HepG2 (cell line): ENCODE data around the gene UTF1. TPM values are rescaled to one million over a fixed set of nuclear protein-coding genes. Genes with fewer than 3 reads are reported as not detected.

ENCODE experiments used
- ATAC-seq: fragments of 200-7000 bp; cut with Tn5 transposase; 3 replicates; pipeline ENCODE4 v1.9.1; 2020; ENCODE audit warnings: mild to moderate bottlenecking, moderate library complexity
- BruUV-seq: library from RNA; stranded (reverse); fragments of 400-500 nt; replicated peaks from 2 replicates; lab custom pipeline; 2021; lab: Mats Ljungman, UMichigan
- CTCF ChIA-PET: fragments of 300-600 bp; formaldehyde crosslinking; extraction: SDS; loops from one replicate; lab custom pipeline; 2021; ENCODE audit warnings: low total read pairs, inconsistent platforms, low intra/inter-chr PET ratio; lab: Yijun Ruan, JAX
- POLR2A ChIA-PET: fragments of 350-600 bp; sonication (Branson Sonifier 250); formaldehyde crosslinking; loops from one replicate; lab custom pipeline; 2020; ENCODE audit warnings: antibody characterized with exemption, inconsistent platforms; lab: Yijun Ruan, JAX
- DNase-seq: peaks from one replicate; pipeline ENCODE4 v3.0.0-alpha.2; 2015; ENCODE audit warnings: low spot score
- FAIRE-seq: peaks from 3 replicates; lab custom pipeline; 2011; peaks lifted over from hg19 to GRCh38; lab: Jason Lieb, UNC
- H2AFZ ChIP-seq: one replicate; pipeline ENCODE4 v1.6.1; 2011; ENCODE audit warnings: low read length, inconsistent platforms
- H3K27ac ChIP-seq: fragments of 300-600 bp; 3 replicates; pipeline ENCODE4 v1.8.0; 2011; ENCODE audit warnings: mixed run types, mild to moderate bottlenecking, mixed read lengths, low read length, inconsistent platforms; ENCODE audit not compliant: insufficient read depth; ENCODE audit errors: extremely low read length
- H3K27me3 ChIP-seq, 2 experiments: fragments of 200-600 bp in 1 of 2; 2 replicates in 1 of 2; 3 replicates in 1 of 2; pipeline versions ENCODE4 v1.6.0 to v1.8.0; 2011; ENCODE audit warnings: low read length in 2 of 2, mild to moderate bottlenecking in 2 of 2, moderate library complexity in 2 of 2, inconsistent platforms in 1 of 2; ENCODE audit not compliant: insufficient read depth in 2 of 2, control insufficient read depth in 1 of 2
- H3K36me3 ChIP-seq, 2 experiments: fragments of 200-600 bp in 1 of 2; replicated peaks in 1 of 2; 2 replicates in 1 of 2; 3 replicates in 1 of 2; pipeline versions ENCODE4 v1.5.1 to v1.8.0; 2011; ENCODE audit warnings: low read length in 2 of 2, inconsistent platforms in 1 of 2; ENCODE audit not compliant: insufficient read depth in 2 of 2, control insufficient read depth in 1 of 2
- H3K4me1 ChIP-seq: 2 replicates; pipeline ENCODE4 v1.5.1; 2012; ENCODE audit warnings: low read length, inconsistent platforms; ENCODE audit not compliant: insufficient read depth
- H3K4me2 ChIP-seq: 2 replicates; pipeline ENCODE4 v1.6.0; 2011; ENCODE audit warnings: low read depth, low read length, inconsistent platforms
- H3K4me3 ChIP-seq, 3 experiments: fragments of 200-600 bp in 1 of 3; sonication (generic), shearing (Covaris generic) in 1 of 3; replicated peaks in 1 of 3; 2 replicates each; pipeline ENCODE4 v1.5.1; 2011 to 2016; ENCODE audit warnings: low read length in 3 of 3, inconsistent platforms in 2 of 3, low read depth in 2 of 3, mild to moderate bottlenecking in 2 of 3, control low read depth in 1 of 3, mixed read lengths in 1 of 3; ENCODE audit not compliant: insufficient read depth in 1 of 3
- H3K79me2 ChIP-seq: one replicate; pipeline ENCODE4 v1.6.1; 2011; ENCODE audit warnings: low read length, inconsistent platforms; ENCODE audit not compliant: insufficient read depth
- H3K9ac ChIP-seq: 2 replicates; pipeline ENCODE4 v1.6.0; 2011; ENCODE audit warnings: mild to moderate bottlenecking, low read depth, low read length, inconsistent platforms; ENCODE audit not compliant: insufficient read depth
- H3K9me3 ChIP-seq: 2 replicates; pipeline ENCODE4 v1.5.1; 2012; ENCODE audit warnings: mild to moderate bottlenecking, low read length
- H4K20me1 ChIP-seq: 2 replicates; pipeline ENCODE4 v1.6.0; 2011; ENCODE audit warnings: inconsistent platforms, mild to moderate bottlenecking, low read length, moderate library complexity; ENCODE audit not compliant: insufficient read depth
- AHR ChIP-seq: IDR thresholded peaks from 2 replicates; pipeline ENCODE4 v1.6.1; 2018; ENCODE audit warnings: missing genetic modification reagents, missing compliant biosample characterization
- CEBPG ChIP-seq: IDR thresholded peaks from 2 replicates; pipeline ENCODE4 v1.6.1; 2016
- KLF12 ChIP-seq: sonication (generic); formaldehyde crosslinking; IDR thresholded peaks from 2 replicates; pipeline ENCODE4 v1.4.0; 2020; ENCODE audit warnings: missing genetic modification reagents, borderline replicate concordance
- MYC ChIP-seq: sonication (generic); formaldehyde crosslinking; IDR thresholded peaks from 2 replicates; pipeline ENCODE4 v1.9.0; 2021; ENCODE audit warnings: missing genetic modification reagents, borderline replicate concordance
- REL ChIP-seq: sonication (generic); formaldehyde crosslinking; conservative IDR thresholded peaks from 2 replicates; pipeline ENCODE4 v1.8.0; 2022; ENCODE audit warnings: mild to moderate bottlenecking, missing genetic modification reagents, moderate library complexity
- TCF7 ChIP-seq: sonication (generic); IDR thresholded peaks from 2 replicates; pipeline ENCODE4 v1.6.1; 2016; ENCODE audit warnings: antibody characterized with exemption, low read depth
- ZNF274 ChIP-seq: sonication (generic); formaldehyde crosslinking; IDR thresholded peaks from 2 replicates; pipeline ENCODE4 v1.5.1; 2020; ENCODE audit warnings: mild to moderate bottlenecking, missing genetic modification reagents
- ZNF563 ChIP-seq: sonication (generic); formaldehyde crosslinking; IDR thresholded peaks from 2 replicates; pipeline ENCODE4 v1.8.0; 2022; ENCODE audit warnings: mild to moderate bottlenecking, moderate library complexity, missing genetic modification reagents
- ZNF629 ChIP-seq: sonication (generic); formaldehyde crosslinking; conservative IDR thresholded peaks from 2 replicates; pipeline ENCODE4 v1.5.0; 2020; ENCODE audit warnings: missing genetic modification reagents
- WGBS: methylation state at CpG from one replicate; pipeline ENCODE4 v1.1.6; 2017; ENCODE audit warnings: low lambda C conversion rate; 5-methylcytosine and 5-hydroxymethylcytosine counted together
- in situ Hi-C: cut with HindIII; loops from 2 replicates; pipeline ENCODE4 v1.10.0; 2017; ENCODE audit warnings: low pct_unique_long_range_greater_than_20kb; ENCODE audit not compliant: extremely low pct_ligation_motif_present
- intact Hi-C: fragments of 100-400 bp; cut with micrococcal nuclease; formaldehyde crosslinking; loops from one replicate; pipeline ENCODE4 v1.10.0; 2022; ENCODE audit not compliant: unreplicated experiment
- polyA plus RNA-seq, 8 experiments: library from polyadenylated mRNA; depleted of rRNA in 3 of 8; stranded (reverse) in 7 of 8; unstranded in 1 of 8; fragments of >200 nt; fragmentation: Illumina TruSeq in 4 of 8; extraction: Trizol in 4 of 8; gene quantifications; 2 replicates each; pipeline versions ENCODE4 v1.2.1 to v1.2.3, GENCODE V29; 2011 to 2016; ENCODE audit warnings: low read depth in 4 of 8, missing spikeins in 1 of 8, mixed read lengths in 1 of 8; ENCODE audit not compliant: insufficient read depth in 1 of 8
- total RNA-seq, 5 experiments: library from RNA; depleted of rRNA; stranded (reverse); fragments of >200 nt; fragmentation: Illumina TruSeq; extraction: Trizol; gene quantifications; 2 replicates each; pipeline ENCODE4 v1.2.3, GENCODE V29; 2016; ENCODE audit warnings: low read depth in 1 of 5
- TF ChIP-seq, protein P1 (sequence below): sonication (generic); formaldehyde crosslinking; IDR thresholded peaks from 2 replicates; pipeline ENCODE4 v1.5.0; 2020; ENCODE audit warnings: mild to moderate bottlenecking, missing genetic modification reagents, borderline replicate concordance
- TF ChIP-seq, protein P2 (sequence below), 2 experiments: fragments of 450-650 bp in 1 of 2; sonication (generic) in 1 of 2; formaldehyde crosslinking in 1 of 2; IDR thresholded peaks; 2 replicates each; pipeline versions ENCODE4 v1.6.1 to v1.8.0; 2016 to 2022; ENCODE audit warnings: antibody characterized with exemption in 1 of 2, mild to moderate bottlenecking in 1 of 2, missing genetic modification reagents in 1 of 2

Gene UTF1
- total and polyA plus RNA-seq, 2 of the 13 experiments (the other 11 are each of a cell fraction or from before 2014, with no cell fraction given), result not detected

DNA sequence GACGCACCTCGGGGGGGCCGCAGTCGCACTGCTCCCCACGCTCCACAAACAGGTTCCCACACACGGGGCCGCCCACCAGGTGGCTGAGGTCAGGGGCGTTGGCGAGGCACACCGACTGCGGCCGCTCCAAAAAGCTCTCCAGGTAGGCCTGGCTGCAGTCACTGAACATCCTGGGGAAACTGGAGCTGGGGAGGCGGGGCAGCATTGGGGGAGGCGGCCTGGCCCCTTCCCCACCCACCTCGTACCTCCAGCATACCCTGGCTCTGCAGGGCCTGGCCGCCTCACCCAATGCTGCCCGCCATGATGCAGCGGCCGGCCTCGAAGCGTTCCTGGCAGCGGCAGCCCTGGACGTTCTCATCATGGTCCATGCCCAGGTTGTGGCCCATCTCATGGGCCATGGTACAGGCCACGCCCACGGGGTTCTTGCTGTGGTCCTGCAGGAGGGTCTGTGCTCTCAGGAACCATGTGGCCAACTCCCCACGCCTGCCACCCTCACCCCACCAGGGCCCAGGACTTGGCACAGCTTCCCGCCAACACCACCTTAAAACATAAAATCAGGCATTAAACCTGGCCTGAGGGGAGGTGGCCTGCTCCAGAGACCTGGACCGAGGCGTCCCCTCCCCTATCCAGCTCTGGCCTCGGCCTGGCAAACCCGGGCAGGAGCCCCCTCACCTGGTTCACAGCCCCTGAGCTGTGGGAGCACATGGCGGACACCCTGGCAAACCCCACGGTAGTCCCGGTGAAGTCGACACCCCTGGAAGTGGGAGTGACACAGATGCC, 41.7 kb downstream of the UTF1 start:
- in situ Hi-C loops, result no loop called here
- no peak overlapping the region for H3K27ac ChIP-seq
- ATAC-seq, result no peak
- H2AFZ ChIP-seq, result no peak overlapping the region
- no peak overlapping the region for H3K4me2 ChIP-seq
- no peak overlapping the region for H3K4me3 ChIP-seq
- intact Hi-C loops, result no loop called here
- 42% methylated on average over 17 of the region's 35 CpGs for WGBS
- H3K27me3 ChIP-seq, result peaks cover 0 to 22% of the 10 kb centered on the region in 2 experiments; a peak in 3 of 5 replicates
- no peaks in the 10 kb centered on the region for H3K4me1 ChIP-seq
- no peak for FAIRE-seq
- BruUV-seq, result no TSS peak
- no peaks in the 10 kb centered on the region for H3K9me3 ChIP-seq
- H3K79me2 ChIP-seq, result no peaks in the 10 kb centered on the region
- no peak for DNase-seq
- no peak overlapping the region for H3K9ac ChIP-seq
- no peaks in the 10 kb centered on the region for H4K20me1 ChIP-seq
- H3K36me3 ChIP-seq, result no peaks in the 10 kb centered on the region
- ChIA-PET POLR2A (no interaction called here), CTCF (no interaction called here)
- TF ChIP-seq CEBPG (CRISPR knock-in tag) (no peak), MYC (CRISPR knock-in tag) (no peak), KLF12 (no peak), ZNF274 (no peak), AHR (CRISPR knock-in tag) (no peak), ZNF629 (no peak), REL (CRISPR knock-in tag) (no peak), ZNF563 (no peak), TCF7 (no peak)
- TF ChIP-seq, protein P1, sequence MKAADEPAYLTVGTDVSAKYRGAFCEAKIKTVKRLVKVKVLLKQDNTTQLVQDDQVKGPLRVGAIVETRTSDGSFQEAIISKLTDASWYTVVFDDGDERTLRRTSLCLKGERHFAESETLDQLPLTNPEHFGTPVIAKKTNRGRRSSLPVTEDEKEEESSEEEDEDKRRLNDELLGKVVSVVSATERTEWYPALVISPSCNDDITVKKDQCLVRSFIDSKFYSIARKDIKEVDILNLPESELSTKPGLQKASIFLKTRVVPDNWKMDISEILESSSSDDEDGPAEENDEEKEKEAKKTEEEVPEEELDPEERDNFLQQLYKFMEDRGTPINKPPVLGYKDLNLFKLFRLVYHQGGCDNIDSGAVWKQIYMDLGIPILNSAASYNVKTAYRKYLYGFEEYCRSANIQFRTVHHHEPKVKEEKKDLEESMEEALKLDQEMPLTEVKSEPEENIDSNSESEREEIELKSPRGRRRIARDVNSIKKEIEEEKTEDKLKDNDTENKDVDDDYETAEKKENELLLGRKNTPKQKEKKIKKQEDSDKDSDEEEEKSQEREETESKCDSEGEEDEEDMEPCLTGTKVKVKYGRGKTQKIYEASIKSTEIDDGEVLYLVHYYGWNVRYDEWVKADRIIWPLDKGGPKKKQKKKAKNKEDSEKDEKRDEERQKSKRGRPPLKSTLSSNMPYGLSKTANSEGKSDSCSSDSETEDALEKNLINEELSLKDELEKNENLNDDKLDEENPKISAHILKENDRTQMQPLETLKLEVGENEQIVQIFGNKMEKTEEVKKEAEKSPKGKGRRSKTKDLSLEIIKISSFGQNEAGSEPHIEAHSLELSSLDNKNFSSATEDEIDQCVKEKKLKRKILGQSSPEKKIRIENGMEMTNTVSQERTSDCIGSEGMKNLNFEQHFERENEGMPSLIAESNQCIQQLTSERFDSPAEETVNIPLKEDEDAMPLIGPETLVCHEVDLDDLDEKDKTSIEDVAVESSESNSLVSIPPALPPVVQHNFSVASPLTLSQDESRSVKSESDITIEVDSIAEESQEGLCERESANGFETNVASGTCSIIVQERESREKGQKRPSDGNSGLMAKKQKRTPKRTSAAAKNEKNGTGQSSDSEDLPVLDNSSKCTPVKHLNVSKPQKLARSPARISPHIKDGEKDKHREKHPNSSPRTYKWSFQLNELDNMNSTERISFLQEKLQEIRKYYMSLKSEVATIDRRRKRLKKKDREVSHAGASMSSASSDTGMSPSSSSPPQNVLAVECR (CRISPR knock-in tag), result no peak
- TF ChIP-seq, protein P2, sequence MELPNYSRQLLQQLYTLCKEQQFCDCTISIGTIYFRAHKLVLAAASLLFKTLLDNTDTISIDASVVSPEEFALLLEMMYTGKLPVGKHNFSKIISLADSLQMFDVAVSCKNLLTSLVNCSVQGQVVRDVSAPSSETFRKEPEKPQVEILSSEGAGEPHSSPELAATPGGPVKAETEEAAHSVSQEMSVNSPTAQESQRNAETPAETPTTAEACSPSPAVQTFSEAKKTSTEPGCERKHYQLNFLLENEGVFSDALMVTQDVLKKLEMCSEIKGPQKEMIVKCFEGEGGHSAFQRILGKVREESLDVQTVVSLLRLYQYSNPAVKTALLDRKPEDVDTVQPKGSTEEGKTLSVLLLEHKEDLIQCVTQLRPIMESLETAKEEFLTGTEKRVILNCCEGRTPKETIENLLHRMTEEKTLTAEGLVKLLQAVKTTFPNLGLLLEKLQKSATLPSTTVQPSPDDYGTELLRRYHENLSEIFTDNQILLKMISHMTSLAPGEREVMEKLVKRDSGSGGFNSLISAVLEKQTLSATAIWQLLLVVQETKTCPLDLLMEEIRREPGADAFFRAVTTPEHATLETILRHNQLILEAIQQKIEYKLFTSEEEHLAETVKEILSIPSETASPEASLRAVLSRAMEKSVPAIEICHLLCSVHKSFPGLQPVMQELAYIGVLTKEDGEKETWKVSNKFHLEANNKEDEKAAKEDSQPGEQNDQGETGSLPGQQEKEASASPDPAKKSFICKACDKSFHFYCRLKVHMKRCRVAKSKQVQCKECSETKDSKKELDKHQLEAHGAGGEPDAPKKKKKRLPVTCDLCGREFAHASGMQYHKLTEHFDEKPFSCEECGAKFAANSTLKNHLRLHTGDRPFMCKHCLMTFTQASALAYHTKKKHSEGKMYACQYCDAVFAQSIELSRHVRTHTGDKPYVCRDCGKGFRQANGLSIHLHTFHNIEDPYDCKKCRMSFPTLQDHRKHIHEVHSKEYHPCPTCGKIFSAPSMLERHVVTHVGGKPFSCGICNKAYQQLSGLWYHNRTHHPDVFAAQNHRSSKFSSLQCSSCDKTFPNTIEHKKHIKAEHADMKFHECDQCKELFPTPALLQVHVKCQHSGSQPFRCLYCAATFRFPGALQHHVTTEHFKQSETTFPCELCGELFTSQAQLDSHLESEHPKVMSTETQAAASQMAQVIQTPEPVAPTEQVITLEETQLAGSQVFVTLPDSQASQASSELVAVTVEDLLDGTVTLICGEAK (IDR thresholded peaks at IDR 0.05), result no peak
- TF ChIP-seq, protein P2 (CRISPR knock-in tag; IDR thresholded peaks at IDR 0.05), result no peak
